HG03439 (cell line): ENCODE measurements around the gene LYG2.
"Not testable (repeated sequence)": the region's sequence is repeated elsewhere in the genome, so short reads cannot be mapped to it uniquely, and the experiment has no call there.

Source experiments
- ATAC-seq: cut with Tn5 transposase; IDR thresholded peaks from one replicate; pipeline ENCODE4 v1.9.1; 2021; ENCODE audit warnings: mild to moderate bottlenecking, moderate library complexity; ENCODE audit not compliant: unreplicated experiment

Gene LYG2, protein sequence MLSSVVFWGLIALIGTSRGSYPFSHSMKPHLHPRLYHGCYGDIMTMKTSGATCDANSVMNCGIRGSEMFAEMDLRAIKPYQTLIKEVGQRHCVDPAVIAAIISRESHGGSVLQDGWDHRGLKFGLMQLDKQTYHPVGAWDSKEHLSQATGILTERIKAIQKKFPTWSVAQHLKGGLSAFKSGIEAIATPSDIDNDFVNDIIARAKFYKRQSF

DNA sequence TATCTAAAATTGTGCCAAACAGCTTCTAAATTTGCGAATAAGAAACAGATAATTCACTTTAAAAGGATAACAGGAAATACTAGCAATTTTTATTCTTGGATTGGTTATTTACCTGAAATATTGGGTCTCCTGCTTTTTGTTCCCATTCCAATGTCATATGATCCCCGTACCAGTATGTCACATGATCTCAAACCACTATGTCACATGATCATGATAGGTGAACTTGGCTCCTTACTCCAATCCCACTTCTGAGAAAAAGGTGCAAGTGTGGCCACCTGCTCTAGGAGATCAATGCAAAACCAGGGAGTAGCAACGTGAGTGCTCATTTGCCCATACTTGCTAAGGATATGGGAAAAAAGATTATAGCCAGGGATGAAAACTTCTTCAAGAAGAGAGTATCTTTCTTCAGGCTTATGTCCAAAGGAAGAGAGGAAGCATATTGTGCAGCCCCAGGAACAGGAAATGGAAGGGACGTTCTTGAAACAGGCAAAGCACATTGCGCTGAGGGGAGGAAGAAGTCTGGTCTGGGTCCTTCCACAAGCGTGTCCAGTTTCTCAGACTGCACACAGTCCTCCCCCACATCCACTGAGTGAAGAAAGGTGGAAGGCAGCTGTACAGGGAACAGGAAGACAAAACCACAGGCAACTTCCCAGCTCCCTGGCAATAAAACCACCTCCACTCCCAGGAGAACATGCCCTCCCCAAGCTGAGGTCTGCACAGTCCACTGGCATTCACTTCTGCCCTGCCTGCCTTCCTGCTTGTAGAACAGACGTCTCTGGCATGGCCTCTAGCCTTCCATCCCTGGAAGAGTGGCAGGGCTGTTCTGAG, at the start of gene LYG2:
LYG2 (minus strand) TSS at position 176 of the 828 bp plus-strand sequence. CDS start 1,406 bp downstream, outside the sequence.
- no peak for ATAC-seq

DNA sequence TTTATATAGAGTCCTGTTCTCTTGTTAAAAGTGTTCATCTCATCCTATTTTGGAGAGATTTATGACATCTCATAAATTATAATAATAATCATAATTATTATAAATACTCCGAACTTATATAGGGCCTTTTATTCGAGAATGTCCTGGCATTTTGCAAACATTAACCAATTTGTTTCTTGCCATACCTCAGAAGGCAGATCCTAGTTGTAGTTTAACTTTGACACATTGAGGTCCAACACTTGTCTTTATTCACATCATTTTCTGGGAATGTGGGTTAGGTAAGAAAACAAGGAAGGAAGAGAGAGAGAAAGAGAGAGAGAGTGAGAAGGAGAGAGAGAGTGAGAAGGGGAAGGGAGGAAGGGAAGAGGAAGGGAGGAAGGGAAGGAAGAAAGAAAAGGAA, 45.6 kb upstream of the LYG2 start, which contains the start of gene LYG1:
LYG1 (minus strand) TSS at position 101 of the 400 bp plus-strand sequence. CDS start 5,527 bp downstream, outside the sequence.
- not testable (repeated sequence) for ATAC-seq

DNA sequence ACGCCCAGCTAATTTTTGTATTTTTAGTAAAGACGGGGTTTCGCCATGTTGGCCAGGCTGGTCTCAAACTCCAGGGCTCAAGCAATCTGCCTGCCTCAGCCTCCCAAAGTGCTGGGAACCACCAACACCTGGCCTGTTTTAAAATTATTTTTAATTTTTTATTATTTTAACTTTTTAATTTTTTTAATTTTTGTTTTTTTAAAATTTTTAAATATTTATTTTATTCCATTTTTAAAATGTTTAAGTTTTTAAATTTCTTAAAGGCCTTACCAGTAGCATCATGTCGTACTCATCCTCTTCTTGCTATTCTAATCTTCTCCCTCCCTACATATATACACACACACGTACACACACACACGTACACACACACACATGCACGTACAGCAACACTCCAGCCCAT, 44.1 kb upstream of the LYG2 start:
- no peak for ATAC-seq

- no peak for ATAC-seq
Measured at GRCh38 chr2:99297994-99298393, 42.5 kb upstream of the LYG2 start.

- ATAC-seq: no peak
Measured at GRCh38 chr2:99285526-99285925, 30.1 kb upstream of the LYG2 start.

GRCh38 chr2:99279969-99280695, 24.7 kb upstream of the LYG2 start:
- no peak for ATAC-seq

DNA sequence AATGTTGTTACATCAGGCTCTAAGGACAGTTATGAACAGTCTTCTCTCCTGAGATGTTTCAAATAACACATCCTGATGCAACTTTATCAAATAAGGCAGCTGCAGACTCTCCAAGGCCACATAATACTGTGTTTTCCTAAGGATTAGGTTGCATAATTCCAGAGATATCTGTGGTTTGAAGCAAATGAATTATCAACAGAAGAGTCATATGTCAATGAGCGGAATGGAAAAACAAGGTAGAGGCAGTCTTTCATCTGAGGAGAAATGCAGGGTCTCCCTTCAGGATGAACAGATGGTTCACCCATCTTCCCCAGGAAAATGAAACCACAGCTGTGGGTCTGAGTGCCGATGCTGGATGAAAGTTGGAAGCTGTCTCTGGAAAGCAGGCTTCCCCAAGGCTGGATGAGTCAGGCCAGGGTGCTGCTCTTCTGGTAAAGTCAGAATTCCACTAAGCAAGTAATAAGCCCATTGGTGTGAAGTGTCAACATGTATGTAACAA, 23.4 kb upstream of the LYG2 start:
- ATAC-seq: no peak

DNA sequence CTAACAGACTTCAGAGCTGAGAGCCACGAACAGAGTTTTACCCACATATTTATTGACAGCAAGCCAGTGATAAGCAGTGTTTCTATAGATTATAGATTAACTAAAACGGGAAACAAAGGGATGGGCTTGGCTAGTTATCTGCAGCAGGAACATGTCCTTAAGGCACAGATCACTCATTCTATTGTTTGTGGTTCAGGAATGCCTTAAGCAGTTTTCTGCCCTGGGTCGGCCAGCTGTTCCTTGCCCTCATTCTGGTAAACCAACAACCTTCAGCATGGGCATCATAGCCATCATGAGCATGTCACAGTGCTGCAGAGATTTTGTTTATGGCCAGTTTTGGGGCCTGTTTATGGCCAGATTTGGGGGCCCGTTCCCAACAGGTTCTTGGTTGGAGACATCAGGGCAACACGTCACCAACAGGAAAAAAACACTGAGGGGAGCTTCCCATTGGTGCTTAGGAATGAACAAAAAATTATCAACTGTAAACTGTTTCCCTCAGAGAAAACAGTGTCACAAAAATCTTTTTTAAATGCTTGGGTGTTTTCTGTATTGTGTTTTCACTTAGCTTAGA, 22.8 kb upstream of the LYG2 start:
- ATAC-seq: not testable (repeated sequence)

DNA sequence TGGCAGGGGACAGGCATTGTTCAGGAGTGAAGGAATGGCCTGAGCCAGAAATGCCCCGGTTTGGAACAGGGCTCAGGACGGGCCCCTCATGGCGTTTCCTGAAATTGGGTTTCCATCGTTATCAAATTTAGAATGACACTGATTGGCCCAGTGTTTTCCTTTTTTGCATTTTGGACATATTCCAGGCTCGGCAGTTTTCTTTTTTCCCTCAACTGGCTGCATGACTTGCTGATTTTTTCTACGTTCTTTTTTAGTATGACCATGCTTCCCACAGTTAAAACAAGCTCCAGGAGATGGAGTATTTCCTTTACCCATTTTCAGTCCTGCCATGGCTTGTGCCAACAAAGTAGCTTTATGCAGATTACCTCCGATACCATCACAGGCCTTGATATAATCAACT, 20.4 kb upstream of the LYG2 start:
- no peak for ATAC-seq

- ATAC-seq: no peak
Measured at GRCh38 chr2:99261242-99261641, 5.8 kb upstream of the LYG2 start.

DNA sequence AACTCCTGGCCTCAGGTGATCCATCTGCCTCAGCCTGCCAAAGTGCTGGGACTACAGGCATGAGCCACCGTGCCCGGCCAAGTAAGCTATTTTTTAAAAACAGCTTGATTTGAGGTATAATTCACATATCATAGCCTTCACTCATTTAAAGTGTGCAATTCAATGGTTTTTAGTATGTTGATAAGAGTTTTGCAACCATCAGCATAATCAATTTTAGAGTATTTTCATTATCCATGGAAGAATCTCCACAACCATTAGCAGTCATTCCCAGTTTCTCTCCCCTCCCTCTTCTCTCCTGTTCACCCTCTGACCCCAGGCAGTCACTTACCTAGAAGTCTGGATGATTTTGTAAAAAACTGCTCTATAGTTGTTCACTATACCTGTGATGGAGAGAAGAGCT, 4.7 kb upstream of the LYG2 start:
- no peak for ATAC-seq

DNA sequence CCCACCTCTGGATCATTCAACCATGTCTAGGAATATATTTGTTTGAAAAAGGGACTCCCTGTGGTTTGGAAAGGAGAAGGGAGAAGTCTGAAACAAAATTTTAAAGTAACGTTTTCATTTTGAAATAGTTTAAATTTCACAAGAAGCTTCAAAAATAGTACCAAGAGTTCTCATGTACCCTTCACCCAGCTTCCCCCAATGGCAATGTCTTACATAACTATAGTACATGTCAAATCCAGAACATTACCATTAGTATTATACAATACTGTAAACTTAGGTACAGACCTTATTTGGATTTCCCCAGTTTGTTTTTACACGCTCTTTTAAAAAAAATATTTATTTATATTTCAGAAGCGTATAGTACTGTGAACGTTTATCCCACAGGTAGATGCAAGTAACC, 4.0 kb upstream of the LYG2 start:
- ATAC-seq: no peak

DNA sequence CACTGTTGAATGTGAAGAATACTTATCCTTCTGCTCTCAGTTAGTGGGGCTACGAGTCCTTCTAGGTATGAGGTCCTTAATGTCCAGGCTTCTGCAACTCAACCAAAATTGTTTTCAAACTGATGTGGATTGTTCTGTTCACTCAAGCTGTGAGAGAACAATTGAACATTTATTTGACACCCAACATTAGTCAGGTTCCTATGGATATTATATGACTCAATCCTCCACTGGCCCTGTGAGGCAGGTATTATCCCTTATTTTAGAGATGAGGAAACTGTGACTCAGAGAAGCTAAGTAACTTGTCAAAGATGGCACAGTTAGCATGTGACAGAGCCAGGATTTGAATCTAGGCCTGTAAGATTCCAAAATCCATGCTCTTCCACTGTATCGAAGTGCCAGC, 1.2 kb upstream of the LYG2 start:
- no peak for ATAC-seq

GRCh38 chr2:99249951-99250350, 5.5 kb downstream of the LYG2 start:
- ATAC-seq: no peak

GRCh38 chr2:99242151-99242550, 13.3 kb downstream of the LYG2 start:
- ATAC-seq: no peak

- ATAC-seq: no peak
Measured at GRCh38 chr2:99240431-99240830, 15.0 kb downstream of the LYG2 start.

GRCh38 chr2:99238599-99238998, 16.9 kb downstream of the LYG2 start:
- no peak for ATAC-seq

- not testable (repeated sequence) for ATAC-seq
Measured at GRCh38 chr2:99233177-99233576, 22.3 kb downstream of the LYG2 start.

DNA sequence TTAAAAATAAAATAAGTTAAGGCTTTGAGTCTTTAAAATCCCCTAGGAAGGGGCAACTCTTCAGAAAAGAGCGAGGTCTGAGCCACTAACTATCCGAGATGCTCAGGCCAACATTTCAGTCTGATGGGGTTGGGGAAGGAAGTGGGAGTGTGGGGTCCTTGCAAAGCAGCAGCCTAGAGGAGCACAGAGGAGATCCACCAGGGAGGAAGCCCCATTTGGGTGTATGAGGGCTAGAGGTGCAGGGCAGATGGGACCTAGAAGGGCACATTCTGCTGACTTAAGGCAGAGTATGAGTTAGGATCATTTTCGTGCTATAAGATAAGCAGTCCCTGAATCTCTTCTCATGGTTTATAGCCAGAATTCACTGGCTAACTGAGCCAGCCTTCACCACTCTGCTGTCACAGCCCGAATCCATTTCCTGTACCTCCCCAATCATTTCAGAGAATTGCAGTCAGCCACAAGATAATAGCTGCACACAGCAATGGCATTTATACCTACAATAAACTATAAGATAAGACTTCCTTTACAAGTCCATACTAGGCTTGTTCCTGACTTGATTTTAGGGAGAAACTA, 37.5 kb downstream of the LYG2 start:
- no peak for ATAC-seq

DNA sequence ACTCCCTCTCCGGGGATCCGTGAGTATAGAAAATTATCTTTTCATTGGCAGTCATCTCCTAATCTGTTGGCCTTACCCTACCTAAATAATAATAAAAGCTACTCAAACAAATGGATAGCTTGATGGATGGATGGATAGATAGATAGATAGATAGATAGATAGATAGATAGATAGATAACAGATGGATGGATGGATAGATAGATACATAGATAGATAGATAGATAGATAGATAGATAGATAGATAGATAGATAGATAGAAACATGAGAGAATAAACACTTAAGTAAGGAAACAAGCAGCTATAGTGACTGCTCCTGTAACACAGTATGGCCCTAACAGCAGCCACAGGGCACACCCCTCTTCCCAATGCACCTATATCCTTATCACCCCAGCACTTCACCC, 39.4 kb downstream of the LYG2 start:
- ATAC-seq: no peak

- no peak for ATAC-seq
Measured at GRCh38 chr2:99205491-99205890, 50.0 kb downstream of the LYG2 start.
